H9 (cell line): ENCODE measurements around the gene ROPN1. TPM values are rescaled to one million over a fixed set of nuclear protein-coding genes. Genes with fewer than 3 reads are reported as not detected.

Source experiments
- DNase-seq: peaks from one replicate; pipeline ENCODE4 v3.0.0-alpha.2; 2017
- H2AFZ ChIP-seq: one replicate; pipeline ENCODE4 v1.6.1; 2013; ENCODE audit warnings: mild to moderate bottlenecking, low read length, control low read depth, moderate library complexity
- H2AK5ac ChIP-seq: 2 replicates; pipeline ENCODE4 v1.6.1; 2013; ENCODE audit warnings: low read length, control low read depth, mixed read lengths; ENCODE audit not compliant: insufficient read length
- H2BK120ac ChIP-seq: one replicate; pipeline ENCODE4 v1.6.1; 2013; ENCODE audit warnings: low read depth, mild to moderate bottlenecking, low read length, control low read depth, inconsistent platforms; ENCODE audit not compliant: poor library complexity, severe bottlenecking
- H2BK12ac ChIP-seq: 2 replicates; pipeline ENCODE4 v1.6.1; 2013; ENCODE audit warnings: low read length, control low read depth, mixed read lengths, low read depth; ENCODE audit not compliant: insufficient read length
- H2BK15ac ChIP-seq: 2 replicates; pipeline ENCODE4 v1.6.1; 2013; ENCODE audit warnings: low read depth, low read length, control low read depth
- H2BK20ac ChIP-seq: one replicate; pipeline ENCODE4 v1.6.1; 2013; ENCODE audit warnings: low read depth, mild to moderate bottlenecking, low read length, control low read depth, inconsistent platforms; ENCODE audit not compliant: poor library complexity, severe bottlenecking
- H2BK5ac ChIP-seq: 2 replicates; pipeline ENCODE4 v1.6.1; 2013; ENCODE audit warnings: low read length, control low read depth, mixed read lengths; ENCODE audit not compliant: insufficient read length
- H3K14ac ChIP-seq: 2 replicates; pipeline ENCODE4 v1.6.1; 2013; ENCODE audit warnings: low read length, control low read depth; ENCODE audit not compliant: insufficient read depth
- H3K18ac ChIP-seq: 2 replicates; pipeline ENCODE4 v1.6.1; 2013; ENCODE audit warnings: low read depth, mild to moderate bottlenecking, mixed read lengths, low read length, control low read depth; ENCODE audit not compliant: insufficient read length
- H3K23ac ChIP-seq: 2 replicates; pipeline ENCODE4 v1.6.1; 2013; ENCODE audit warnings: low read length, control low read depth, mixed read lengths, low read depth; ENCODE audit not compliant: insufficient read length
- H3K23me2 ChIP-seq: 2 replicates; pipeline ENCODE4 v1.6.1; 2013; ENCODE audit warnings: low read depth, mild to moderate bottlenecking, mixed read lengths, low read length, control low read depth; ENCODE audit not compliant: insufficient read length, poor library complexity, severe bottlenecking
- H3K27ac ChIP-seq: 2 replicates; pipeline ENCODE4 v1.5.1; 2013; ENCODE audit warnings: low read length, control low read depth, mixed read lengths, low read depth; ENCODE audit not compliant: insufficient read length
- H3K27me3 ChIP-seq: 2 replicates; pipeline ENCODE4 v1.6.1; 2013; ENCODE audit warnings: low read length, control low read depth, inconsistent platforms; ENCODE audit not compliant: insufficient read depth
- H3K4ac ChIP-seq: 2 replicates; pipeline ENCODE4 v1.6.1; 2013; ENCODE audit warnings: low read depth, mild to moderate bottlenecking, control low read depth, inconsistent platforms, low read length, moderate library complexity
- H3K4me1 ChIP-seq: 2 replicates; pipeline ENCODE4 v1.6.1; 2013; ENCODE audit warnings: low read length, control low read depth, inconsistent platforms; ENCODE audit not compliant: insufficient read depth
- H3K4me2 ChIP-seq: 2 replicates; pipeline ENCODE4 v1.6.1; 2013; ENCODE audit warnings: low read length, control low read depth, mixed read lengths; ENCODE audit not compliant: insufficient read length, insufficient read depth
- H3K56ac ChIP-seq: 2 replicates; pipeline ENCODE4 v1.6.1; 2013; ENCODE audit warnings: low read depth, mild to moderate bottlenecking, mixed read lengths, low read length, control low read depth; ENCODE audit not compliant: insufficient read length
- H3K79me1 ChIP-seq: 2 replicates; pipeline ENCODE4 v1.6.1; 2013; ENCODE audit warnings: low read depth, mild to moderate bottlenecking, moderate library complexity, low read length, control low read depth, inconsistent platforms; ENCODE audit not compliant: insufficient read depth, poor library complexity, severe bottlenecking
- H3K79me2 ChIP-seq: 2 replicates; pipeline ENCODE4 v1.6.1; 2013; ENCODE audit warnings: low read length, control low read depth, inconsistent platforms; ENCODE audit not compliant: insufficient read depth
- H3K9ac ChIP-seq: 2 replicates; pipeline ENCODE4 v1.6.1; 2013; ENCODE audit warnings: low read length, control low read depth, mixed read lengths; ENCODE audit not compliant: insufficient read length; ENCODE audit errors: extremely low read depth
- H3K9me3 ChIP-seq: one replicate; pipeline ENCODE4 v1.6.1; 2013; ENCODE audit warnings: low read depth, low read length, inconsistent platforms; ENCODE audit not compliant: control insufficient read depth
- H3T11ph ChIP-seq: one replicate; pipeline ENCODE4 v1.6.1; 2013; ENCODE audit warnings: mild to moderate bottlenecking, low read length, control low read depth, inconsistent platforms
- H4K20me1 ChIP-seq: one replicate; pipeline ENCODE4 v1.6.1; 2013; ENCODE audit not compliant: control insufficient read depth, insufficient read length, insufficient read depth
- H4K5ac ChIP-seq: 2 replicates; pipeline ENCODE4 v1.6.1; 2013; ENCODE audit warnings: low read depth, mild to moderate bottlenecking, mixed read lengths, low read length, control low read depth; ENCODE audit not compliant: insufficient read length
- H4K8ac ChIP-seq: replicated peaks from 2 replicates; pipeline ENCODE4 v1.6.1; 2013; ENCODE audit warnings: low read length, control low read depth, mixed read lengths, low read depth; ENCODE audit not compliant: insufficient read length
- H4K91ac ChIP-seq: 2 replicates; pipeline ENCODE4 v1.6.1; 2013; ENCODE audit warnings: low read depth, mild to moderate bottlenecking, moderate library complexity, mixed read lengths, low read length, control low read depth; ENCODE audit not compliant: insufficient read length
- H3K27ac Mint-ChIP-seq, 3 experiments: 2 replicates in 2 of 3; 3 replicates in 1 of 3; pipeline ENCODE4 v1.8.0; 2020 to 2021; ENCODE audit warnings: mixed read lengths in 3 of 3, mild to moderate bottlenecking in 1 of 3, moderate library complexity in 1 of 3
- H3K27me3 Mint-ChIP-seq: 2 replicates; pipeline ENCODE4 v1.8.0; 2021; ENCODE audit warnings: low read depth, mild to moderate bottlenecking, moderate library complexity, mixed read lengths
- H3K36me3 Mint-ChIP-seq, 3 experiments: 2 replicates in 2 of 3; 3 replicates in 1 of 3; pipeline ENCODE4 v1.8.0; 2020 to 2021; ENCODE audit warnings: low read depth in 3 of 3, mixed read lengths in 3 of 3; ENCODE audit not compliant: insufficient read depth in 1 of 3
- H3K4me1 Mint-ChIP-seq, 2 experiments: 2 replicates each; pipeline ENCODE4 v1.8.0; 2020; ENCODE audit warnings: mixed read lengths in 2 of 2
- H3K4me3 Mint-ChIP-seq, 2 experiments: 2 replicates in 1 of 2; 3 replicates in 1 of 2; pipeline ENCODE4 v1.8.0; 2020 to 2021; ENCODE audit warnings: mild to moderate bottlenecking in 2 of 2, mixed read lengths in 2 of 2, moderate library complexity in 1 of 2
- H3K9me3 Mint-ChIP-seq, 2 experiments: 2 replicates in 1 of 2; 3 replicates in 1 of 2; pipeline ENCODE4 v1.8.0; 2020; ENCODE audit warnings: mild to moderate bottlenecking in 2 of 2, mixed read lengths in 2 of 2, moderate library complexity in 1 of 2
- CTCF ChIP-seq: fragments of 200-600 bp; sonication (generic); conservative IDR thresholded peaks from 3 replicates; pipeline ENCODE4 v1.8.0; 2021; ENCODE audit warnings: antibody characterized with exemption, mild to moderate bottlenecking
- WGBS: extraction: QIAGEN DNeasy Blood & Tissue Kit; methylation state at CpG from one replicate; pipeline ENCODE4 v1.1.7; 2013; ENCODE audit warnings: missing lambda C conversion rate, low lambda C conversion rate, mixed read lengths; ENCODE audit not compliant: insufficient read length; ENCODE audit errors: extremely low coverage; 5-methylcytosine and 5-hydroxymethylcytosine counted together
- total RNA-seq: library from RNA; stranded (reverse); gene quantifications from 2 replicates; pipeline ENCODE4 v1.2.1, GENCODE V29; 2021

Gene ROPN1
- total RNA-seq, 1 experiment from 2014 or later: not detected

- Histone ChIP-seq H4K91ac (no peak overlapping the region), H3K27ac (no peak overlapping the region), H2BK5ac (no peak overlapping the region), H3K14ac (no peak overlapping the region), H3K23me2 (no peaks in the 10 kb centered on the region), H2AK5ac (no peak overlapping the region), H3T11ph (no peak overlapping the region), H2AFZ (no peak overlapping the region), H3K9ac (no peak overlapping the region), H2BK120ac (no peak overlapping the region), H2BK20ac (no peak overlapping the region), H3K79me2 (no peaks in the 10 kb centered on the region), H4K20me1 (no peaks in the 10 kb centered on the region), H4K8ac (no peak overlapping the region), H3K79me1 (no peaks in the 10 kb centered on the region), H3K4me2 (no peak overlapping the region), H3K56ac (no peak overlapping the region), H3K27me3 (no peaks in the 10 kb centered on the region), H3K23ac (no peak overlapping the region), H4K5ac (no peak overlapping the region), H2BK12ac (no peak overlapping the region), H2BK15ac (no peak overlapping the region), H3K4ac (no peak overlapping the region), H3K9me3 (no peaks in the 10 kb centered on the region), H3K4me1 (no peaks in the 10 kb centered on the region), H3K18ac (no peak overlapping the region)
- no peaks in the 10 kb centered on the region for H3K27me3 Mint-ChIP-seq
- H3K4me1 Mint-ChIP-seq: no peaks in the 10 kb centered on the region
- H3K4me3 Mint-ChIP-seq: no peak overlapping the region
- no peak for TF ChIP-seq CTCF
- no peak overlapping the region for H3K27ac Mint-ChIP-seq
- no peaks in the 10 kb centered on the region for H3K9me3 Mint-ChIP-seq
- no peak for DNase-seq
- WGBS: no CpG with 5 or more reads among the region's 2 CpGs
- H3K36me3 Mint-ChIP-seq: peaks cover 7 to 55% (median 38%) of the 10 kb centered on the region in 3 experiments; a peak in 5 of 7 replicates
Measured at GRCh38 chr3:123939706-123940105, 52.2 kb downstream of the ROPN1 start.
